ENCODE measurements around the gene PWP1.

The PWP1 gene

GRCh38 chr12:107736914-107737313, 51.3 kb downstream of the PWP1 start:
- DNase-seq: no peak

- no peak for DNase-seq
These were observed 62.9 kb downstream of the PWP1 start for GRCh38 chr12:107748472-107748871.

DNA sequence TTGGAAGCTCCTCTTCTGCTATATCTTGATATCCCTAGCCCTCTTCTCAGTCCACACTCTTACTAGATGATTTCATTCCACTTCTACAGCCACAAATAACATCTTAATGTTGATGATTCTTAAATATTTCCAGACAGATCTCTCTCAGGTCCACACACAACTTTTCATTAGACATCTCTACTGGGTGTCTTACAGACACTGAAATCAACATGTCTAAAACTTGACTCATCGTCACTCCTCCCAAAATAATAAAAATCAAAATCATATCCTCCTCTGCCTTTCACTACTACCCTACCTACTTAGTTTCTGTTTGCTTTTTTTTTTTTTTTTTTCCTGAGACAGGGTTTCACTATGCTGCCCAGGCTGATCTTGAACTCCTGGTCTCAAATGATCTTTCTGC, 63.5 kb downstream of the PWP1 start:
- no peak for DNase-seq

GRCh38 chr12:107759410-107759809, 73.8 kb downstream of the PWP1 start:
- peak in 1 of 2 donors; percentile 33 for DNase-seq

DNA sequence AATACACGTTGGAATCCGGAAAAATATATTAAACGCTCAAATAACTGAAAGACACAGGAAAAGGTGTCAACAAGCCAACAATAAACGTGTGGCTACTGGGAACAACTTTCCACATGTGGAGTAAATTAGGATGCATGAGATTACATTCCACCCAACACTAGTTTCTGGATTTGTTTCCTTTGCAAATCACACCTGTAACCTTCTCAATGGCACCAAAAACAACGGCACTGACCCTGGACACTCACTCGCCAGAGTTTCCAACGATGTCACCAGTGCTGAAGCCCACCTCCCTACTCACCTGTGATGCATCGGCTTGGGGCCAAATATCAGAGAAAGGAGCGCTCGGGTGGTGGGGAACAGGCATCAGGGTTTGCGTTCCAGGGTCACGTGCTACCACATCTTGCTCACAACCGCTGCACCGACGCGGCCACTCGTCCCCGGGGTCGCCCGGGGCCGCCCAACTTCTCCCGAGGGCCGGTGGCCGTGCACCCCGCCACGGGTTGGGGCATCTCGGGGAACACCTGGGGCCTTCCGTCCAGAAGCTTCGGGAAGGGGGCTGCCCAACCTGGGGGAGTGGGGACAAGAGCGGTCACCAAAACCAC, 74.7 kb downstream of the PWP1 start:
- peak; percentile 17 to 31 for DNase-seq

DNA sequence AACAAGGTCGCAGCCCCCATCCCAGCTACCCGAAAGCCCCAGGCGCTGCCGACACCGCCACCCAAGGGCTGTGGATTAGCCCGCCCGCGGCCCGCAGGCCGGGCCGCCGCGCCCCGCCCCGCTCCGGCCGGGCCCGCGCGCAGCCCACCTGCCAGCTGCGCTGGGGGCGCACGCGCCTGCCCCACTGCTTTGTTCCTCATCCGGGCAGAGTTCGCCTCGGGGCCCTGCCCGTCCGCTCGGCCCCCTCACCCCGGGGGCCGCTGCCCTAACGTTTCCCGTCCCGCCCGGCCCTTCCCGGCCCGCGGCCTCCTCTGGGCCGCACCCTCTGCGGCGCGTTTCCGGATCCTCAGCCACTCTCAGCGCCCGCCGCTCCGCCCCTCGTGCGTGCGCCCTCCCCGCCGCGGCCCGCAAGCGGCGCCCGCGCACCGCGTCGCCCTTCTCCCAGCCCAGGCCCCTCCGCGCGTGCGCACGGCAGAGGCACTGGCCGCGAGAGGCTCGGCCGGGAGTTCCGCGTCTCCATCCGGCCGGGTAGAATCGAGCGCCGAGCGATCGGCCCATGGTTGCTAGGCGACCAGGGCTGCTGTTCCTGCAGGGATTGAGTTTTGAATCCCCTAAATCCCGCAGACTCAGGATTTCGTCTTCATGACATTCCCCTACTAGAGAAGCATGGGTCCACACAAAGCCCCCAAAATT, 75.4 kb downstream of the PWP1 start, which contains the start of gene PRDM4:
Gene PRDM4 (minus strand): TSS at position 329 of the 693 bp plus-strand sequence. CDS start 622 bp downstream, outside the sequence.
- peak; percentile 83 to 90 for DNase-seq

DNA sequence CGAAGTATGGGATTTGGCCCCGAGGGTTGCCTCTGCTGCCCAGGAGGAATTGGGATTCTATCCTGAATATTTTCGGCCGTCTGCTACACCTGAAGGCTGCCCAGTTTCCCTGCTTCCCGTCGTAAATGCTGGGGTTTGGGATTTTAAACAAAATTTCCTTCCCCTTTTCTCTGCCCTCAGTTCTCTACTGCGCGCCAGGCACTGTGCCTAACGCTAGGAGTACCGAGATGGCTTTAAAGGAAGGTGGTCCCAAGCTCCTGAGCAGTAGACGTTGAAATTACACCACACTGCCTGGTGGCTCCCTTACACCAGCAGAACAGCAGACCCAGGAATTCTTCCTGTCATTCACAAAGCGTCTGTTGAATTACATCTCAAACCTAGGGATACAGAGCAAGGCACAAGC, 75.9 kb downstream of the PWP1 start:
- peak in 1 of 2 donors; percentile 7 for DNase-seq

All from activated CD4-positive, alpha-beta T cell treated with anti-CD3 and anti-CD28 coated beads for 4 hours (primary cell).